Measurements from ENCODE around the gene BLOC1S5.
A peak's percentile ranks its signal among the peaks of the same experiment; 100 is the strongest.

Gene BLOC1S5

GRCh38 chr6:8063761-8064637, at the start of gene BLOC1S5:
Gene BLOC1S5 (minus strand): TSS chr6:8064389. CDS start chr6:8064376, 13 bp downstream.
- FAIRE-seq: peak; percentile 95

- no peak for FAIRE-seq
Observed at GRCh38 chr6:8113131-8113654, 49.0 kb upstream of the BLOC1S5 start.

GRCh38 chr6:8110725-8111124, 46.5 kb upstream of the BLOC1S5 start:
- no peak for FAIRE-seq

- FAIRE-seq: no peak
Observed at GRCh38 chr6:8110117-8110721, 46.0 kb upstream of the BLOC1S5 start.

GRCh38 chr6:8108759-8109539, 44.8 kb upstream of the BLOC1S5 start:
- no peak for FAIRE-seq

GRCh38 chr6:8108031-8108660, 44.0 kb upstream of the BLOC1S5 start:
- no peak for FAIRE-seq

GRCh38 chr6:8105791-8106190, 41.6 kb upstream of the BLOC1S5 start:
- FAIRE-seq: no peak

GRCh38 chr6:8103726-8104125, 39.5 kb upstream of the BLOC1S5 start:
- FAIRE-seq: no peak

GRCh38 chr6:8102122-8102958, 38.2 kb upstream of the BLOC1S5 start, which contains the start of gene EEF1E1:
Gene EEF1E1 (minus strand): TSS chr6:8102548. CDS start chr6:8102521, 27 bp downstream.
- no peak for FAIRE-seq

GRCh38 chr6:8100159-8100854, 36.1 kb upstream of the BLOC1S5 start:
- FAIRE-seq: no peak

GRCh38 chr6:8090650-8091049, 26.5 kb upstream of the BLOC1S5 start:
- FAIRE-seq: no peak

GRCh38 chr6:8088886-8089285, 24.7 kb upstream of the BLOC1S5 start:
- no peak for FAIRE-seq

- FAIRE-seq: no peak
Observed at GRCh38 chr6:8087870-8088754, 23.9 kb upstream of the BLOC1S5 start.

GRCh38 chr6:8086755-8087306, 22.6 kb upstream of the BLOC1S5 start:
- no peak for FAIRE-seq

- FAIRE-seq: no peak
Observed at GRCh38 chr6:8085053-8085511, 20.9 kb upstream of the BLOC1S5 start.

- FAIRE-seq: no peak
Observed at GRCh38 chr6:8084586-8084985, 20.4 kb upstream of the BLOC1S5 start.

GRCh38 chr6:8082954-8083858, 19.0 kb upstream of the BLOC1S5 start:
- peak; percentile 31 for FAIRE-seq

- no peak for FAIRE-seq
Observed at GRCh38 chr6:8082572-8082953, 18.4 kb upstream of the BLOC1S5 start.
